ENCODE results near the gene UBXN1.

The UBXN1 gene

GRCh38 chr11:62632492-62632891, 46.4 kb downstream of the UBXN1 start:
- no peak for TF ChIP-seq CTCF (IDR thresholded peaks at IDR 0.05; ENCODE audit: insufficient read depth, missing control alignments)
- DNase-seq (ENCODE audit: insufficient read length, low spot score) (no peak), FAIRE-seq (no peak)

GRCh38 chr11:62627713-62628112, 51.2 kb downstream of the UBXN1 start:
- TF ChIP-seq CTCF (IDR thresholded peaks at IDR 0.05; ENCODE audit: insufficient read depth, missing control alignments) = no peak
- DNase-seq (ENCODE audit: insufficient read length, low spot score) (no peak), FAIRE-seq (no peak)
